ENCODE measurements around the gene ELAVL3. TPM values are rescaled to one million over a fixed set of nuclear protein-coding genes. Genes with fewer than 3 reads are reported as not detected.

The ELAVL3 gene
- polyA plus RNA-seq, 2 of the 4 experiments (the other 2 are of a cell fraction): 0.01 TPM; not detected in 1

- DNase-seq (ENCODE audit: low read depth in 1 of 2, low spot score in 1 of 2) (no peak), ATAC-seq (no peak), FAIRE-seq (no peak)
- 77% methylated on average over 7 of the region's 7 CpGs for whole genome bisulfite sequencing (ENCODE audit: missing lambda C conversion rate)
- Histone ChIP-seq H3K9me3 (no peaks in the 10 kb centered on the region), H3K4me3 (no peak overlapping the region), H3K4me1 (peaks cover 8% of the 10 kb centered on the region), H3K4me2 (no peak overlapping the region), H3K27ac (no peak overlapping the region)
- POLR2A ChIA-PET: interaction anchor here (0.8 kb wide), 1 partner anchor 26 kb away, joined by 6 read pairs; no protein-coding TSS in a partner anchor
- CTCF ChIA-PET: interaction anchor here (0.9 kb wide), 1 partner anchor 59 kb away, joined by 3 read pairs; the partner anchor contains the start of gene ELOF1
- TF ChIP-seq TP53 (CRISPR knock-in tag; IDR thresholded peaks at IDR 0.05): no peak
- TF ChIP-seq MAFK (IDR thresholded peaks at IDR 0.05; ENCODE audit: partially characterized antibody): no peak
- no peak for TF ChIP-seq NFE2L2 (conservative IDR thresholded peaks at IDR 0.05; ENCODE audit: low read length)
- TF ChIP-seq ZNF302 (CRISPR knock-in tag; IDR thresholded peaks at IDR 0.05): no peak
- no peak for TF ChIP-seq ATOH8 (CRISPR knock-in tag; IDR thresholded peaks at IDR 0.05; ENCODE audit: low read depth)
- no peak for TF ChIP-seq ESRRA (IDR thresholded peaks at IDR 0.05; ENCODE audit: borderline replicate concordance, low read length)
- TF ChIP-seq HOXB13 (CRISPR knock-in tag; IDR thresholded peaks at IDR 0.05; ENCODE audit: low read depth): no peak
Measured at GRCh38 chr19:11499890-11500420, 19.1 kb upstream of the ELAVL3 start.

- no peak for TF ChIP-seq KDM1A (IDR thresholded peaks at IDR 0.05; ENCODE audit: low read depth)
- TF ChIP-seq ESRRA (IDR thresholded peaks at IDR 0.05; ENCODE audit: borderline replicate concordance, low read length): no peak
- TF ChIP-seq POLR2A (IDR thresholded peaks at IDR 0.05; ENCODE audit: low read length): no peak
- TF ChIP-seq ZC3H11A (IDR thresholded peaks at IDR 0.05): no peak
- no peak for TF ChIP-seq CHD2 (IDR thresholded peaks at IDR 0.05; ENCODE audit: low read length, partially characterized antibody)
- no peak for TF ChIP-seq CBX2 (IDR thresholded peaks at IDR 0.05; ENCODE audit: borderline replicate concordance, low read depth)
- TF ChIP-seq BCL3 (IDR thresholded peaks at IDR 0.05): no peak
- no peak for TF ChIP-seq GATA3 (IDR thresholded peaks at IDR 0.05; ENCODE audit: borderline replicate concordance)
- no peak for TF ChIP-seq HMGXB4 (CRISPR knock-in tag; IDR thresholded peaks at IDR 0.05; ENCODE audit: borderline replicate concordance)
- no peak for TF ChIP-seq POLR2AphosphoS2 (conservative IDR thresholded peaks at IDR 0.05; ENCODE audit: low read length)
- no peak for TF ChIP-seq NR3C1 (IDR thresholded peaks at IDR 0.05)
- no peak overlapping the region for H3K4me3 ChIP-seq
- no peak overlapping the region for H3K4me2 ChIP-seq
- ATAC-seq (no peak), FAIRE-seq (no peak), DNase-seq (ENCODE audit: low read depth in 1 of 2, low spot score in 1 of 2) (no peak)
- 90% methylated on average over 6 of the region's 6 CpGs for WGBS (ENCODE audit: missing lambda C conversion rate)
- H3K27ac ChIP-seq: no peak overlapping the region
- ChIA-PET POLR2A (interaction anchor here (0.8 kb wide), 1 partner anchor 27 kb away, joined by 6 read pairs; no protein-coding TSS in a partner anchor), CTCF (interaction anchor here (0.8 kb wide), 1 partner anchor 90 kb away, joined by 3 read pairs; no protein-coding TSS in a partner anchor)
- H3K9me3 ChIP-seq: no peaks in the 10 kb centered on the region
- H3K4me1 ChIP-seq: peaks cover 4% of the 10 kb centered on the region
Measured at GRCh38 chr19:11499220-11499726, 18.4 kb upstream of the ELAVL3 start.

- 65% methylated on average over 11 of the region's 17 CpGs for WGBS (ENCODE audit: missing lambda C conversion rate)
- H3K4me3 ChIP-seq: no peak overlapping the region
- peaks cover 4% of the 10 kb centered on the region for H3K4me1 ChIP-seq
- H3K9me3 ChIP-seq: no peaks in the 10 kb centered on the region
- peak overlapping the region in 1 of 2 experiments; percentile 58; a peak in 3 of 6 replicates for H3K27ac ChIP-seq
- DNase-seq (ENCODE audit: low read depth in 1 of 2, low spot score in 1 of 2) (peak; percentile 55 to 84), FAIRE-seq (no peak), ATAC-seq (peak; percentile 91 to 98)
- no peak overlapping the region for H3K4me2 ChIP-seq
- ChIA-PET CTCF (interaction anchor here (0.6 to 4.3 kb wide), 8 partner anchors 10 to 449 kb away, joined by 4 to 26 read pairs (median 4); no protein-coding TSS in a partner anchor), POLR2A (no interaction called here)
- TF ChIP-seq RAD21 (conservative IDR thresholded peaks at IDR 0.05 in 1 of 2, IDR thresholded peaks at IDR 0.05 in 1 of 2) (peak; percentile 50 to 56), MAZ (IDR thresholded peaks at IDR 0.05; ENCODE audit: borderline replicate concordance, low read depth, low read length) (no peak), SMC3 (IDR thresholded peaks at IDR 0.05) (peak; percentile 66), CTCF (IDR thresholded peaks at IDR 0.05) (peak; percentile 56), ZNF302 (CRISPR knock-in tag; IDR thresholded peaks at IDR 0.05) (no peak), FOSL2 (IDR thresholded peaks at IDR 0.05) (no peak), FOSL2 (CRISPR knock-in tag; IDR thresholded peaks at IDR 0.05) (peak; percentile 79), MAFK (IDR thresholded peaks at IDR 0.05; ENCODE audit: partially characterized antibody) (peak; percentile 4), CHD2 (IDR thresholded peaks at IDR 0.05; ENCODE audit: low read length, partially characterized antibody) (no peak)
Measured at GRCh38 chr19:11496391-11497163, 15.7 kb upstream of the ELAVL3 start.
